GM12891 (cell line): ENCODE data around the gene FBXO31. TPM values are rescaled to one million over a fixed set of nuclear protein-coding genes. Genes with fewer than 3 reads are reported as not detected.
A peak's percentile ranks its signal among the peaks of the same experiment; 100 is the strongest.

Source experiments
- DNase-seq: peaks from one replicate; pipeline ENCODE4 v3.0.0; 2011; ENCODE audit warnings: low spot score; ENCODE audit not compliant: insufficient read length
- FAIRE-seq: peaks from 2 replicates; lab custom pipeline; 2011; peaks lifted over from hg19 to GRCh38; lab: Jason Lieb, UNC
- PAX5 ChIP-seq: IDR thresholded peaks from 2 replicates; pipeline ENCODE4 v1.6.1; 2011; ENCODE audit warnings: low read length, moderate library complexity, mild to moderate bottlenecking; ENCODE audit not compliant: insufficient read depth, severe bottlenecking
- POLR2A ChIP-seq: IDR thresholded peaks from 2 replicates; pipeline ENCODE4 v1.6.1; 2011; ENCODE audit warnings: low read depth, low read length, control low read depth
- POLR2AphosphoS5 ChIP-seq: IDR thresholded peaks from 2 replicates; pipeline ENCODE4 v1.6.1; 2011; ENCODE audit warnings: low read depth, low read length, control low read depth
- POU2F2 ChIP-seq: IDR thresholded peaks from 2 replicates; pipeline ENCODE4 v1.6.1; 2011; ENCODE audit warnings: low read depth, mild to moderate bottlenecking, control low read depth, low read length, moderate library complexity
- SPI1 ChIP-seq: IDR thresholded peaks from 2 replicates; pipeline ENCODE4 v1.6.1; 2011; ENCODE audit warnings: low read depth, low read length, control low read depth
- TAF1 ChIP-seq: IDR thresholded peaks from 2 replicates; pipeline ENCODE4 v1.6.1; 2011; ENCODE audit warnings: low read depth, low read length, control low read depth
- polyA plus RNA-seq: library from polyadenylated mRNA; unstranded; fragments of >200 nt; gene quantifications from one replicate; pipeline ENCODE4 v1.2.1, GENCODE V29; 2012; ENCODE audit warnings: low read depth, missing spikeins, inconsistent platforms; ENCODE audit not compliant: missing spikeins

FBXO31 gene
- polyA plus RNA-seq, result 15.3 TPM

GRCh38 chr16:87383505-87384161, at the start of gene FBXO31:
Gene FBXO31, minus strand, starts transcription at chr16:87383776. Its CDS starts 32 bp downstream, at chr16:87383744.
- FAIRE-seq (peak; percentile 95), DNase-seq (peak; percentile 73)
- TF ChIP-seq POLR2AphosphoS5 (0 out of 2 replicates have a peak, but pooled peaks have one; percentile 20), POLR2A (no peak), PAX5 (peak; percentile 69), TAF1 (peak; percentile 27; the same call in 1 of the 2 replicates), SPI1 (no peak), POU2F2 (no peak; the same call in 1 of the 2 replicates)

GRCh38 chr16:87432330-87432915, 48.8 kb upstream of the FBXO31 start:
- TF ChIP-seq POU2F2, result no peak
- no peak for TF ChIP-seq POLR2A
- no peak for TF ChIP-seq SPI1
- TF ChIP-seq PAX5, result no peak
- no peak for TF ChIP-seq POLR2AphosphoS5
- no peak for TF ChIP-seq TAF1
- FAIRE-seq, result no peak
- no peak for DNase-seq

GRCh38 chr16:87431926-87432325, 48.4 kb upstream of the FBXO31 start:
- FAIRE-seq, result no peak
- no peak for DNase-seq
- TF ChIP-seq PAX5 (no peak), POU2F2 (no peak), SPI1 (no peak), POLR2AphosphoS5 (no peak), POLR2A (no peak), TAF1 (no peak)

GRCh38 chr16:87426423-87427215, 43.0 kb upstream of the FBXO31 start:
- no peak for TF ChIP-seq POLR2AphosphoS5
- TF ChIP-seq POLR2A, result no peak
- no peak for TF ChIP-seq TAF1
- no peak for TF ChIP-seq PAX5
- TF ChIP-seq SPI1, result no peak
- no peak for TF ChIP-seq POU2F2
- no peak for FAIRE-seq
- DNase-seq, result no peak

- TF ChIP-seq SPI1 (no peak), PAX5 (no peak), POU2F2 (no peak), TAF1 (no peak), POLR2A (no peak), POLR2AphosphoS5 (no peak)
- FAIRE-seq, result no peak
Measured at GRCh38 chr16:87425941-87426340, 42.4 kb upstream of the FBXO31 start.

GRCh38 chr16:87424266-87424665, 40.7 kb upstream of the FBXO31 start:
- DNase-seq (no peak), FAIRE-seq (no peak)
- TF ChIP-seq POU2F2 (no peak), POLR2A (no peak), PAX5 (no peak), TAF1 (no peak), POLR2AphosphoS5 (no peak), SPI1 (no peak)

More at GRCh38 chr16:87425941-87426340, 42.4 kb upstream of the FBXO31 start:
- DNase-seq, result no peak

- TF ChIP-seq TAF1, result no peak
- TF ChIP-seq POU2F2, result no peak
- no peak for TF ChIP-seq SPI1
- TF ChIP-seq POLR2AphosphoS5, result no peak
- TF ChIP-seq PAX5, result no peak
- no peak for TF ChIP-seq POLR2A
- no peak for DNase-seq
- FAIRE-seq, result no peak
Measured at GRCh38 chr16:87423429-87423828, 39.9 kb upstream of the FBXO31 start.

- no peak for DNase-seq
- FAIRE-seq, result no peak
- TF ChIP-seq PAX5, result no peak
- TF ChIP-seq POLR2AphosphoS5, result no peak
- no peak for TF ChIP-seq SPI1
- TF ChIP-seq POLR2A, result no peak
- no peak for TF ChIP-seq POU2F2
- no peak for TF ChIP-seq TAF1
Measured at GRCh38 chr16:87422106-87422505, 38.5 kb upstream of the FBXO31 start.

- TF ChIP-seq POLR2AphosphoS5 (no peak), SPI1 (no peak), POLR2A (no peak), TAF1 (no peak), PAX5 (no peak), POU2F2 (no peak)
- FAIRE-seq (no peak), DNase-seq (no peak)
Measured at GRCh38 chr16:87421003-87421912, 37.7 kb upstream of the FBXO31 start.
